Skin epidermis (tissue), 12 donors: ENCODE measurements around the gene CLASP1.
"Not testable (repeated sequence)": the region's sequence is repeated elsewhere in the genome, so short reads cannot be mapped to it uniquely, and the experiment has no call there.

Experiments
- H3K27ac ChIP-seq, 21 experiments: fragments of 200-600 bp; sonication (generic) in 11 of 21; one replicate each; pipeline ENCODE4 v1.5.0; 2020; ENCODE audit warnings: mild to moderate bottlenecking in 3 of 21, inconsistent platforms in 2 of 21, moderate library complexity in 2 of 21
- H3K4me3 ChIP-seq, 7 experiments: fragments of 200-600 bp; sonication (generic) in 2 of 7; one replicate each; pipeline ENCODE4 v1.5.0; 2020; ENCODE audit warnings: inconsistent platforms in 2 of 7, mild to moderate bottlenecking in 2 of 7, moderate library complexity in 1 of 7

The CLASP1 gene

DNA sequence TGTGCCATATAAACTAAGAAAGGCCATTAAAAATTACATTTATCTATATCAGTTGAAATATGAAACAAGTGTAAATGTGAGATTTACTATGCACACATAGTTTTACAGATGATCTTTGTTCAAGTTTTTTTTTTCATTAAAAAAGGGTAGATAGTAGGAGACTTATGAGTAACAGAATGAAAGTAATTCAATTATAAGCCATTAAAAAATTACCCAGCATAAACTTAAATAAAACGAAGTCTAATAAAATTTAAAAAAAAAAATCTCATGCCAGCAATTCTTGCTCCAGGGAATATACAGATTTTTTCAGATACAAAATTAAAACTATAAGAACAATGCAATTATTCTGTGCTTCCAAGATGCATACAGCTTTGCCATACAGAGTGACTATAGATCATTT, 236.9 kb downstream of the CLASP1 start:
- H3K4me3 ChIP-seq = no peak overlapping the region

DNA sequence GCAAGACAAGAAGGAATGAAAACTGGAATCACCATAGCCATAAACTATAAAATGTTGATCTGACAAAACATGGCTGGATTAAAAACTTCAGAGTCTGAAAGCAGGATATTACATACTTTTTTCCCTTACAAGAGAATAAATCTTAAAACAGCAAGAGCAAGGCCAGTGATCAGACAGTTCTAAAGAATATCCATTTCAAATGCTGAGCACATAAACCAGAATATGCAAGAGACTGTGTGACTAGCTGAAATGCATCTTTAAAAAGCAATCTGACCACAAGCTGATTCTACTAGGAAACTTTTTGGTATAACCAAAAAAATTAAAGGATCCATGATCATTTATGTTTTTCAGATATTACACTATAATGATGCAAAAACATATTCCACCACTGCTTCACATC, 239.3 kb downstream of the CLASP1 start:
- H3K4me3 ChIP-seq = no peak overlapping the region
- no peak overlapping the region for H3K27ac ChIP-seq

More for the DNA sequence above, 236.9 kb downstream of the CLASP1 start:
- no peak overlapping the region for H3K27ac ChIP-seq

GRCh38 chr2:121409388-121409787, 239.9 kb downstream of the CLASP1 start:
- no peak overlapping the region for H3K4me3 ChIP-seq
- H3K27ac ChIP-seq = no peak overlapping the region

GRCh38 chr2:121408641-121409040, 240.6 kb downstream of the CLASP1 start:
- no peak overlapping the region for H3K27ac ChIP-seq
- H3K4me3 ChIP-seq = no peak overlapping the region

DNA sequence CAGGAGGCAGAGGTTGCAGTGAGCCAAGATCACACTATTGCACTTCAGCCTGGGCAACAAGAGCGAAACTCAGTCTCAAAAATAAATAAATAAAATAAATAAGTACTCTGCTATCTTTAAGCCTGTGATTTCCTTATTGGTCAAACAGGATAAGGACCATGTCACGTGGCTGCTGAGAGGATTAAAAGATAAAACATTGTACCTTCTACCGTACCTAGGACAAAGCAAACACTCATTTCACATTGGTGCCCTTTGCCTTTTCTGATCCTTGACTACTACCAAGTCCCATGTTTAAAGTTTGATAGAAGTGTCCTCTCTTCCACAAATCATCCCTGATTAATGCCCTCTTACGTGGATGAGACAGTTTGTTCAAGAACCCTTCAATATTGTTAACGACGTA, 244.0 kb downstream of the CLASP1 start:
- no peak overlapping the region for H3K27ac ChIP-seq
- no peak overlapping the region for H3K4me3 ChIP-seq

DNA sequence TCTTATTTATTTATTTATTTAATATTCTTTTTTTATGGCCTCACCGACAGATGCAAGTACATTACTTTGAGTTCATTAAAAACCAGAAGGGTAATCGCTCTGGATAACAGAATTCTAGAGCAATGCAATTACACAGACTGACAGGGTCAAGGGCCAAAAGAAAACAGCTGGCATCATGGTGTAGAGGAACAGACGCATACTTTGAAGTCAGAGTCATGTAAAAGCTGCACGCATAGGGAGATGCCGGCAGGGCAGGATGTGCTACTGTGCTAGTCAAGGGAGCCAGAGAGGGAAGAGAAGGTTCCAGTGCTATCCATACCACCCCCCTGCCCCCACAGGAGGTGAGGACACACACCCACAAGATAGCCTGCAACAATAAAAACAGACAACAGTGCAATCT, 249.1 kb downstream of the CLASP1 start:
- H3K4me3 ChIP-seq = no peak overlapping the region
- no peak overlapping the region for H3K27ac ChIP-seq

DNA sequence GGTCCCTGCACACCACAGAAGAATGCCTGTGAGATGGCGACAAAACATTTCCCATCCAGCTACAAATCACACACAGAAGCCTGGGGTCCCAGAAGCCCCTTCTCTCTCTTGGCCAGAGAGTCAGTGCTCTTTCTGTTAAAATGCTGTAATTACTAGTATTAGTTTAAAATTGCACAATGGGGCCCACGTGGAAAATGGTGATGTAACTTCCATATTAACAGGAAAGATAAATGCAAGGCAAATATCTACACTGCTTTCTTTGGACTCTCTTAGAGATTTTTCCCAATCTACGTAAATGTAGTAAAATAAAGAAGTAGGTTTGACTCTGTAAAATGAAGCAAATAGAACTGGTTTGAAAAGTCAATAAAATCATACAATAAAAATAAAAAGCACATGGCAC, 250.4 kb downstream of the CLASP1 start:
- Histone ChIP-seq H3K27ac (no peak overlapping the region), H3K4me3 (no peak overlapping the region)

GRCh38 chr2:121390082-121390692, 259.1 kb downstream of the CLASP1 start:
- no peak overlapping the region for H3K27ac ChIP-seq
- H3K4me3 ChIP-seq = no peak overlapping the region

DNA sequence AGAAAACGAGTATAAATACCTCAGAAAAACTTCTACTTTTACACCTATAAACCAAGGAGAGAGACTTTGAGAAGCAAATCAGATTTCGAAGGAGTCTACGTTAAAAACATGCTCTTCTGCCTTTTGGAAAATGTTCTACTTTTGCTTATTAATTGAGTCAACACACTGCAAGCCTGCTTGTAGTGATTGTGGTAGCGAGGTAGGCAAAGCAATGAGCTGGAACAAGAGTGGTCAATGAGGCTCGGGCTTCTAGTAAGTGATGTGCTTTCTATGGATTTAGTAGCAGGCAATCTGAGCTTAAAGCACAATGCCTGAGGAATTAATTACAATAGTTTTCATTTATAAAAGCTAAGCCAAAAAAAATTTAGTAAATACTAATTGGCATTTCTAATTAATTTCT, 260.9 kb downstream of the CLASP1 start:
- no peak overlapping the region for H3K27ac ChIP-seq
- H3K4me3 ChIP-seq = no peak overlapping the region

DNA sequence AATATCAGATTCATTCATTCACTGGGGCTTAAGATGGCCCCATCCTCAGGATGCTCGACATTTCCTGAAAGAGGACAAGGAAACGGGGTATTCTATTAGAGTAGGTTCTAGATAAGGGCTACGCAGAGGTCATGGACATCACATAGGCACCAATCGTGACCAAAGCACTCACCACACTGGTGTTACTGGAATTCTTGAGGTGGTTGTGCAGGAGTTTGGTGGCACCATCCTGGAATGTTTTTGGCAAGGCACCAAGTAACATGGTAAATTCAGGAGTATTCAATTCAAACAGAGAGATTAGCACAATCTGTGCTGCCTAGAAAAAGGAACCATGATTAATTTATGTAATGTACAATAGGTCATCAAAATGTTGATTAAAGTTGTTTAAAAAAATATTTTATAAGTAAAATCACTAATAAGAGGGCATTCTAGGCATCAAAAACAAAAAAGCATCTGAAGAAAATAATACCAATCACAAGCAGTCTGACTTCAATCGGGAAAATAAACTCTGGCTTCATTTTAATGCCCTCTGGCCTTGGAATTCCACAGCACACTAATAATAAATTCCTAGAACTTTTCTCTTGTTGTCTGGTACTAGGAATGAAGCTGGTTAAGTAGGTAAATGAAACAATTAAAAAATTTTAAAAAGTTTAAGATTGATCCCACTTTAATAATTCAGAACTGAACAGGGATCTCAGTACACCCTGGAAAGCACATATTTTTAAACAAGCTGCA, 261.5 kb downstream of the CLASP1 start:
- H3K27ac ChIP-seq = no peak overlapping the region
- no peak overlapping the region for H3K4me3 ChIP-seq

- Histone ChIP-seq H3K4me3 (no peak overlapping the region), H3K27ac (no peak overlapping the region)
Measured at GRCh38 chr2:121386707-121387106, 262.6 kb downstream of the CLASP1 start.

DNA sequence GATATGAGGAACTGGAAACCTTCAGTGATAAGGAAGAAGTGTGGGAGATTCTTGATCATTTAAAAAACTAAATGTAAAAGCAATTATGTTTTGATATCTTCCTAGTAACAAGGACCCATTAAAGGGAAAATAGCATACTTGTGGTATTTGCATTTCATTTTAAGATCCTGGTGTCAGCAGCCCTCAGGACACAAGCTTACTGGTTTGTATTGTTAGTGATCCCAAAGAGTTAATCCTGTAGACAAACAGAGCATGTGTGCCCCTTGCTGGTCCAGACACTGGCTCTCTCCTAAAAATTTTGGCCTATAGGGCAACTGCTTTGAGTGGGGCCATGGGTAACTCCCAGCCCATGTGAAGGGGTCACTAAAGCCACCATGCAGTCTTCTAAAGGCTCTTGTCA, 263.2 kb downstream of the CLASP1 start:
- no peak overlapping the region for H3K27ac ChIP-seq

DNA sequence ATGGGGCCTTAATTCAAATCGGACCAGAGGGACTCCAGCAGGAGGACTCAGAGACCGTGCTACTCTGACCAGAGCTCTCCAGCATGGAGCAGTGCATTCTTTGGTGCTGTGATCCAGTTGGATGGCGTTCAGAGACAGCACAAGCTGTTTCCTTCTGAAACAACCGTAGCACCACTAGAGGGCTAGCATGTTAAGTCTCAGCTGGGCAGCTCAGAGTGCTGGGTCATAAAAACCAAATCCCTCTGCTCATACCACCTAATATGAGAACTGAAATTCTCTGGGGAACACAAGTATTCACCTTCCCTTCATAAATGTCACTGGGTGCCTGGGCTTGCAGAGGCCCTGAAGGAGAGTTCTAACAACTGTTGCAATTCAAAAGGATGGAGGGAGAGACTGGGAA, 266.5 kb downstream of the CLASP1 start:
- H3K27ac ChIP-seq = no peak overlapping the region
- H3K4me3 ChIP-seq = no peak overlapping the region

More for the DNA sequence above, 263.2 kb downstream of the CLASP1 start:
- H3K4me3 ChIP-seq = no peak overlapping the region

- no peak overlapping the region for H3K27ac ChIP-seq
Measured at GRCh38 chr2:121377646-121378045, 271.6 kb downstream of the CLASP1 start.

GRCh38 chr2:121376535-121377250, 272.6 kb downstream of the CLASP1 start:
- Histone ChIP-seq H3K27ac (no peak overlapping the region), H3K4me3 (no peak overlapping the region)

More at GRCh38 chr2:121377646-121378045, 271.6 kb downstream of the CLASP1 start:
- H3K4me3 ChIP-seq = no peak overlapping the region

DNA sequence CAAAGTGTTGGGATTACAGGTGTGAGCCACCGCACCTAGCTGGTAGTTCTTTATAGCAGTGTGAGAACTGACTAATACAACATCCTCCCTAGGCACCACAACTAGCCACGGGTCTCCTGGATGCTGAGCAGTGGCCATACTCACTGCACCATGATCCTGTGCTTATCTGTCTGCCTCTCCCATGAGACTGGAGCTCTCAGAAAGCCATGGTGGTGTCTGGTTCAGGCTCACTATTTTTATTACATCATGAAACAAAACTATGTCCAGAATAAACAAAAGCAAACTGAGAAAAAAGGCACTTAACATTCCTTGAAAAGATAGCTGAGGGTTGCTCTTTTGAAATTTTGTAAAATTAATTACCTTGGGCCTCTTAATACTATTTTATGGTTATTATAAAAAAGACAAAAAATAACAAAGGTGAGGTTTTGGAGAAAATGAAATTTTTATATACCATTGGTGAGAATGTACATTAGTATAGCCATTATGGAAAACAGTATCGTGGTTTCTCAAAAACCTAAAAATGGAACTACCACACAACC, 273.6 kb downstream of the CLASP1 start:
- Histone ChIP-seq H3K4me3 (no peak overlapping the region), H3K27ac (no peak overlapping the region)

DNA sequence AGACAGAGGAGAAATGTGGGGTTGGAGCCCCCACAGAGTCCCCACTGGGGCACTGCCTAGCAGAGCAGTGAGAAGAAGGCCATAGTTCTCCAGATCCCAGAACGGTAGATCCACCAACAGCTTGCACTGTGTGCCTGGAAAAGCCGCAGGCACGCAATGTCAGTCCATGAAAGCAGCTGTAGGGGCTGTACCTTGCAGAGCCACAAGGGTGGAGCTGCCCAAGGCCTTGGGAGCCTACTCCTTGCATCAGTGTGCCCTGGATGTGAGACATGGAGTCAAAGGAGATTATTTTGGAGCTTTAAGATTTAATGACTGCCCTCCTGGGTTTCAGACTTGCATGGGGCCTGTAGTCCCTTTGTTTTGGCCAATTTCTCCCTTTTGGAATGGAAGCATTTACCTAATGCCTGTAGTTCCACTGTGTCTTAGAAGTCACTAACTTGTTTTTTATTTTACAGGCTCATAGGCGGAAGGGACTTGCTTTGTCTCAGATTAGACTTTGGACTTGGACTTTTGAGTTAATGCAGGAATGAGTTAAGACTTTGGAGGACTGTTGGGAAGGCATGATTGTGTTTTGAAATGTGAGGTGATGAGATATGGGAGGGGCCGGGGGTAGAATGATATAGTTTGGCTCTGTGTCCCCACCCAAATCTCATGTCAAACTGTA, 274.7 kb downstream of the CLASP1 start:
- H3K27ac ChIP-seq, H3K4me3 ChIP-seq: not testable (repeated sequence)

DNA sequence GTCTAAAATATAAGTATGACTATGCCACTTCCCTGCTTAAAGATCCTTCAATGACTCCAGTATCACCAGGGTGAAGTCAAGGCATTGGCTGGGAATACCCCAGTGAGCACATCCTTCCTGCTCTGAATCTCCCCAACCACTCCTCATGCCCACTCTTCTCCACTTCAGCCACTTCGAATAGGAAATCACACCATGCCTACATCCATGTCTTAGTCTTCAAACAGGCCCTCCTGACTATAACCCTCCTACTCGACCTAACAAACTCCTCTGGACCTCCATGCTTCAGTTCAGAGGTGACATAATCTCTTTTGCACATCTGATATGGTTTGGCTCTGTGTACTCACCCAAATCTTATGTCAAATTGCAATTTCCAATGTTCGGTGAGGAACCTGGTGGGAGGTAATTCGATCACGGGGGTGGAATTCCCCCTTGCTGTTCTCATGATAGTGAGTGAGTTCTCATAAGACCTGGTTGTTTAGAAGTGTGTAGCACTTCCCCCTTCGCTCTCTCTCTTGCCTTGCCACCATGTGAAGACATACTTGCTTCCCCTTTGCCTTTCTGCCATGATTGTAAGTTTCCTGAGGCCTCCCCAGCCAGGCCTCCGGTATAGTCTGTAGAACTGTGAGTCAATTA, 276.4 kb downstream of the CLASP1 start:
- H3K27ac ChIP-seq = no peak overlapping the region

GRCh38 chr2:121372082-121372481, 277.2 kb downstream of the CLASP1 start:
- Histone ChIP-seq H3K27ac (no peak overlapping the region), H3K4me3 (no peak overlapping the region)

More for the DNA sequence above, 276.4 kb downstream of the CLASP1 start:
- H3K4me3 ChIP-seq = no peak overlapping the region

- H3K4me3 ChIP-seq = no peak overlapping the region
- no peak overlapping the region for H3K27ac ChIP-seq
Measured at GRCh38 chr2:121368836-121369235, 280.4 kb downstream of the CLASP1 start.
